Heart right ventricle (tissue), 16 donors: ENCODE measurements around the gene MMP25. TPM values are rescaled to one million over a fixed set of nuclear protein-coding genes. Genes with fewer than 3 reads are reported as not detected.
"Not testable (repeated sequence)": the region's sequence is repeated elsewhere in the genome, so short reads cannot be mapped to it uniquely, and the experiment has no call there.

Source experiments
- ATAC-seq, 8 donors: fragments of 200-7000 bp; cut with Tn5 transposase; one replicate each; pipeline ENCODE4 v1.9.1; 2020; ENCODE audit warnings: mild to moderate bottlenecking in 8 of 8, moderate library complexity in 8 of 8, moderate number of reproducible peaks in 1 of 8
- DNase-seq, 2 donors: peaks; one replicate each; pipeline ENCODE4 v3.0.0-alpha.2; 2020
- H3K27ac ChIP-seq, 10 donors: fragments of 200-600 bp; sonication (generic) in 2 of 10; one replicate each; pipeline versions ENCODE4 v1.5.0 to v1.8.0; 2020 to 2022; ENCODE audit warnings: mild to moderate bottlenecking in 3 of 10
- H3K27me3 ChIP-seq, 7 donors: fragments of 200-600 bp; one replicate each; pipeline ENCODE4 v1.8.0; 2021 to 2022; ENCODE audit warnings: mild to moderate bottlenecking in 2 of 7
- H3K36me3 ChIP-seq, 9 donors: fragments of 200-600 bp; sonication (generic) in 1 of 9; one replicate each; pipeline versions ENCODE4 v1.5.0 to v1.8.0; 2020 to 2022; ENCODE audit warnings: mild to moderate bottlenecking in 2 of 9
- H3K4me1 ChIP-seq, 9 donors: fragments of 200-600 bp; sonication (generic) in 1 of 9; one replicate each; pipeline versions ENCODE4 v1.5.0 to v1.8.0; 2020 to 2022; ENCODE audit warnings: mild to moderate bottlenecking in 4 of 9
- H3K4me3 ChIP-seq, 10 donors: fragments of 200-600 bp; sonication (generic) in 2 of 10; one replicate each; pipeline versions ENCODE4 v1.5.0 to v1.8.0; 2020 to 2022; ENCODE audit warnings: mild to moderate bottlenecking in 7 of 10, moderate library complexity in 2 of 10
- H3K9me3 ChIP-seq, 11 donors: fragments of 200-600 bp in 10 of 11; sonication (generic) in 2 of 11; one replicate each; pipeline versions ENCODE4 v1.5.0 to v1.8.0; 2013 to 2022; ENCODE audit warnings: mild to moderate bottlenecking in 2 of 11, control low read depth in 1 of 11, moderate library complexity in 1 of 11
- CTCF ChIP-seq, 9 donors: fragments of 200-600 bp; sonication (generic) in 2 of 9; IDR thresholded peaks; one replicate each; pipeline versions ENCODE4 v1.5.0 to v1.8.0; 2021 to 2022; ENCODE audit warnings: antibody characterized with exemption in 9 of 9, mild to moderate bottlenecking in 5 of 9, moderate library complexity in 1 of 9
- WGBS, 2 donors: extraction: QIAGEN DNeasy Blood & Tissue Kit; methylation state at CpG; one replicate each; pipeline ENCODE4 v1.1.7; 2013; ENCODE audit warnings: inconsistent platforms in 1 of 2; 5-methylcytosine and 5-hydroxymethylcytosine counted together
- intact Hi-C, 10 donors: fragments of 100-400 bp; cut with DNase I; formaldehyde crosslinking; loops; one replicate each; pipeline versions ENCODE4 v1.11.1 to v1.14.2; 2022
- polyA plus RNA-seq, 2 donors: library from polyadenylated mRNA; stranded (reverse); fragments of 200-250 nt; gene quantifications; one replicate each; pipeline ENCODE4 v1.2.3, GENCODE V29; 2013
- total RNA-seq, 10 donors: library from RNA; stranded (reverse); fragmentation: NEBNext Ultra II Directional in 3 of 10; extraction: Animal tissue kit (Norgen Biotek cat#: 25700) in 3 of 10; gene quantifications; one replicate each; pipeline versions ENCODE4 v1.2.1 to v1.2.4, GENCODE V29; 2021 to 2023
- donor health status: Arrhythmogenic right ventricular cardiomyopathy.
- donor health status: ischemic (EF 13 %, LVEDD 7.1; RV severe dilation, severe dysfunction).
- donor health status: healthy with polysubstance abuse.
- donor health status: DM: no; HTN: yes; CAD: no.
- donor health status: DM: no; HTN: no; CAD: no.
- donor health status: ischemic (EF 25% LVEDD 6.9; RV normal size, moderate dysfunction).
- donor health status: ischemic (EF 25% LVEDD 5.7; RV mildly dilated, moderate dysfunction).
- donor health status: healthy.
- donor health status: DM: yes; HTN: yes; CAD: no.
- donor health status: Ischemic cardiomyopathy.
- donor health status: ischemic (EF 35%, LVEDD 5.7; RV mildly dilated, moderate dysfunction).
- donor health status: nonischemic (EF 11% LVEDD 7.7; RV severe dilation, severe dysfunction).
- donor health status: DM: yes; HTN: yes; CAD: no.
- donor health status: PGD.
- donor health status: ischemic (EF 29% LVEDD 5.4; RV normal size, mild dysfunction).
- donor health status: nonischemic (EF 23%, LVEDD 6.1; RV moderate dilation, normal function).

The MMP25 gene
- total and polyA plus RNA-seq, 12 donors: 0.26 to 3.9 (median 0.97) TPM

GRCh38 chr16:3076577-3076976 lies 30.2 kb downstream of the MMP25 start:
- Histone ChIP-seq H3K27ac (peak overlapping the region in 1 of 10 donors; percentile 87), H3K27me3 (no peaks in the 10 kb centered on the region), H3K9me3 (no peaks in the 10 kb centered on the region), H3K4me3 (no peak overlapping the region), H3K36me3 (peaks cover 0 to 35% (median 0%) of the 10 kb centered on the region in 9 donors), H3K4me1 (peaks cover 0 to 20% (median 2%) of the 10 kb centered on the region in 9 donors)
- DNase-seq: no peak
- intact Hi-C loops: no loop called here
- TF ChIP-seq CTCF (IDR thresholded peaks at IDR 0.05): no peak
- ATAC-seq: no peak
- 67 to 70% methylated on average over 6 of the region's 6 CpGs for WGBS, 2 donors

- 86 to 92% methylated on average over 17 of the region's 17 CpGs for WGBS, 2 donors
- Histone ChIP-seq H3K27me3 (no peaks in the 10 kb centered on the region), H3K4me1 (peaks cover 0 to 15% (median 4%) of the 10 kb centered on the region in 9 donors), H3K4me3 (no peak overlapping the region), H3K36me3 (peaks cover 0 to 35% (median 0%) of the 10 kb centered on the region in 9 donors), H3K9me3 (no peaks in the 10 kb centered on the region), H3K27ac (no peak overlapping the region)
- TF ChIP-seq CTCF (IDR thresholded peaks at IDR 0.05): no peak
- intact Hi-C loops: no loop called here
- no peak for DNase-seq
- no peak for ATAC-seq
Observed at GRCh38 chr16:3080024-3080423, 33.7 kb downstream of the MMP25 start.

GRCh38 chr16:3081957-3082356 lies 35.6 kb downstream of the MMP25 start:
- H3K4me3 ChIP-seq, H3K27me3 ChIP-seq, intact Hi-C loops, H3K27ac ChIP-seq, ATAC-seq, DNase-seq, H3K9me3 ChIP-seq: not testable (repeated sequence)
- H3K36me3 ChIP-seq: peaks cover 0 to 33% (median 0%) of the 10 kb centered on the region in 9 donors
- H3K4me1 ChIP-seq: peaks cover 0 to 22% (median 21%) of the 10 kb centered on the region in 9 donors
- WGBS, 2 donors: 93 to 95% methylated on average over 13 of the region's 13 CpGs

- ATAC-seq, H3K27ac ChIP-seq, H3K4me3 ChIP-seq, H3K9me3 ChIP-seq, DNase-seq, intact Hi-C loops, H3K27me3 ChIP-seq: not testable (repeated sequence)
- H3K4me1 ChIP-seq: peaks cover 0 to 37% (median 35%) of the 10 kb centered on the region in 9 donors
- peaks cover 0 to 18% (median 0%) of the 10 kb centered on the region in 9 donors for H3K36me3 ChIP-seq
- 93 to 96% methylated on average over 8 of the region's 8 CpGs for WGBS, 2 donors
Observed at GRCh38 chr16:3083408-3083807, 37.0 kb downstream of the MMP25 start.

- H3K36me3 ChIP-seq: peaks cover 0 to 12% (median 0%) of the 10 kb centered on the region in 9 donors
- 83 to 96% methylated on average over 1 of the region's 1 CpG for WGBS, 2 donors
- H3K4me1 ChIP-seq: peaks cover 0 to 42% (median 38%) of the 10 kb centered on the region in 9 donors
- no peak for DNase-seq
- no peak for ATAC-seq
- intact Hi-C loops: no loop called here
- H3K4me3 ChIP-seq: no peak overlapping the region
- no peak for TF ChIP-seq CTCF (IDR thresholded peaks at IDR 0.05)
- no peaks in the 10 kb centered on the region for H3K27me3 ChIP-seq
- H3K27ac ChIP-seq: no peak overlapping the region
- no peaks in the 10 kb centered on the region for H3K9me3 ChIP-seq
Observed at GRCh38 chr16:3084491-3084890, 38.1 kb downstream of the MMP25 start.
